ENCODE measurements around the gene AKAP13.
"Not testable (repeated sequence)": the region's sequence is repeated elsewhere in the genome, so short reads cannot be mapped to it uniquely, and the experiment has no call there.

- TF ChIP-seq, protein P1, sequence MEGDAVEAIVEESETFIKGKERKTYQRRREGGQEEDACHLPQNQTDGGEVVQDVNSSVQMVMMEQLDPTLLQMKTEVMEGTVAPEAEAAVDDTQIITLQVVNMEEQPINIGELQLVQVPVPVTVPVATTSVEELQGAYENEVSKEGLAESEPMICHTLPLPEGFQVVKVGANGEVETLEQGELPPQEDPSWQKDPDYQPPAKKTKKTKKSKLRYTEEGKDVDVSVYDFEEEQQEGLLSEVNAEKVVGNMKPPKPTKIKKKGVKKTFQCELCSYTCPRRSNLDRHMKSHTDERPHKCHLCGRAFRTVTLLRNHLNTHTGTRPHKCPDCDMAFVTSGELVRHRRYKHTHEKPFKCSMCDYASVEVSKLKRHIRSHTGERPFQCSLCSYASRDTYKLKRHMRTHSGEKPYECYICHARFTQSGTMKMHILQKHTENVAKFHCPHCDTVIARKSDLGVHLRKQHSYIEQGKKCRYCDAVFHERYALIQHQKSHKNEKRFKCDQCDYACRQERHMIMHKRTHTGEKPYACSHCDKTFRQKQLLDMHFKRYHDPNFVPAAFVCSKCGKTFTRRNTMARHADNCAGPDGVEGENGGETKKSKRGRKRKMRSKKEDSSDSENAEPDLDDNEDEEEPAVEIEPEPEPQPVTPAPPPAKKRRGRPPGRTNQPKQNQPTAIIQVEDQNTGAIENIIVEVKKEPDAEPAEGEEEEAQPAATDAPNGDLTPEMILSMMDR (IDR thresholded peaks at IDR 0.05): not testable (repeated sequence)
- TF ChIP-seq EP300, POLR2A (IDR thresholded peaks at IDR 0.05): not testable (repeated sequence)
Observed at GRCh38 chr15:85349062-85349461, 31.3 kb upstream of the AKAP13 start.
